ENCODE results near the gene ZNF331.
"Not testable (repeated sequence)": the region's sequence is repeated elsewhere in the genome, so short reads cannot be mapped to it uniquely, and the experiment has no call there.

ZNF331 gene

DNA sequence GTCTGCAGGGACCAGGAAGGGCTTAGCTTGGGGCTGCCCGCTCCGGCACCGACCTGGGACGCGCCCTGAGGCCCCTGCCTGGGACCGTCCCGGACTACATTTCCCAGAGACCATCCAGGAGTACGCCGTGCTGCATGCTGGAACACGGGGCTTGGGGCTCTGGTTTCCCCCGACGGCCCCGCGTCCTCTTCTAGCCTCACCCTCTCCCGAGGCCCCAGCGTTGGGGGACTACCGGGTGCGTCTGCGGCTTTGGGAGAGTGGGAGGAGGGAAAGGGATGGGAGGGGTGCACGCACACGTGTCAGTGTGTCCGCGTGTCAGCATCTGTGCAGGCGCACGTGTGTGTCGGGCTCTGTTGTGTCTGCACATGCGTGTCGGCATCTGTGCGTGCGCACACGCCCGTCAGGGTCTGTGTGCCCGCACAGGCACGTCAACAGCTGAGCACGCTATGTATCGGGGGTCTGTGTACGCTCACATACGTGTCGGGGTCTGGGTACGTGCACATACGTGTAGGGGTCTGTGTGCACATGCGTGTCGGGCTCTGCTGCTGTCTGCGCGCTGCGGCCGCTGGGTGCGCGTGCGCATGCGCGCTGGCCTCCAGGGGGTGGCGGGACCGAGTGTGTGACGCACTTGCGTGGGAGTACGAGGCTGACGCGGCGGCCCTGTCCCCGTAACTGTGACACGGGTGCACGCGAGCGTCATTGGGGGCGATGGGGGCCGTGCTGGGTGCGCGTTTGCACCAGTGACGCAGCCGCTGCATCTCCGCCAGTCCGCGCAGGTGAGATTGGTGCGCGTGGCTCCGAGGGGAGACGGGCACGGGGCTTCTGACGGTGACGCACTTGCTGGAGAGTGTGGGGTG lies at the start of gene ZNF331:
ZNF331 (plus strand) TSS at position 625 of the 857 bp plus-strand sequence. CDS start 31,232 bp downstream, outside the sequence.
- Mint-ChIP-seq H3K27me3 (no peaks in the 10 kb centered on the region), H3K36me3 (peaks cover 33% of the 10 kb centered on the region), H3K9me3 (peaks cover 7% of the 10 kb centered on the region), H3K4me1 (peaks cover 22% of the 10 kb centered on the region), H3K27ac (peak within 1 kb of the TSS; percentile 96), H3K4me3 (peak within 1 kb of the TSS; percentile 95)
- peak; percentile 87 for DNase-seq
- CTCF ChIA-PET = interaction anchor here (1.6 kb wide), 1 partner anchor 112 kb away, joined by 3 read pairs; no protein-coding TSS in a partner anchor

DNA sequence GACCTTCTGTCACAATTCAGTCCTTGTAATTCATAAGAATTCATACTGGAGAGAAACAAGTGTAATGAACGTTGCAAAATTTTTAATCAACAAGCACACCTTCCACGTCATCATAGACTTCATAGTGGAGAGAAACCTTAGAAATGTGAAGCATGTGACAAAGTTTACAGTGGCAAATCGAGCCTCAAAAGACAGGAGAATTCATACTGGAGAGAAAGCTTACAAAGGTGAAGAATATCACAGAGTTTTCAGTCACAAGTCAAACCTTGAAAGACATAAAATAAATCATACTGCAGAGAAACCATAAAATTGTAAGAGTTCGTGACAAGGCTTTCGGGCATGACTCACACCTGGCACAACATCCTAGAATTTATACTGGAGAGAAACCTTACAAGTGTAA lies 45.8 kb upstream of the ZNF331 start:
- Mint-ChIP-seq H3K4me3 (no peak overlapping the region), H3K36me3 (peaks cover 65% of the 10 kb centered on the region), H3K27ac (no peak overlapping the region), H3K4me1 (no peaks in the 10 kb centered on the region), H3K9me3 (peaks cover 69% of the 10 kb centered on the region), H3K27me3 (no peaks in the 10 kb centered on the region)
- DNase-seq = no peak
- CTCF ChIA-PET = no interaction called here

DNA sequence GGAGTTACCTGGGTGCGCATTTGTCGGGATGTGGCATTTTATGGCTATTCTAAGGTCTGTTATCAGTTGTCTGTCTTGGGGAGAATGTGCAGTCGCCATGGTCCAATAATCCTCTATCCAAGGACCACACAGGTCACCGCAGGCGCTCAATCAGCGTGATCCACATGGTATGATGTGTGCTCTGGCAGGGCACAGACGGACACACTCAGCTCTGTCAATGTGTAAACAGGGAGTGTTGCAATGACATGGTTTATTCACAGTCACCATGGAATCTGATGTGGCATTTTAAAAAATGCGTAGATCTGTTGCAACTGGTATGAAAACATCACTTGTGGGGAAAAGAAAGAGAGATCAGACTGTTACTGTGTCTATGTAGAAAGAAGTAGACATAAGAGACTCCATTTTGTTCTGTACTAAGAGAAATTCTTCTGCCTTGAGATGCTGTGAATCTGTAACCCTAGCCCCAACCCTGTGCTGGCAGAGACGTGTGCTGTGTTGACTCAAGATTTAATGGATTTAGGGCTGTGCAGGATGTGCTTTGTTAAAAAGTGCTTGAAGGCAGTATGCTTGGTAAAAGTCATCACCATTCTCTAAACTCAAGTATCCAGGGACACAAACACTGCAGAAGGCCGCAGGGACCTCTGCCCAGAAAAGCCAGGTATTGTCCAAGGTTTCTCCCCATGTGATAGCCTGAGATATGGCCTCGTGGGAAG lies 40.5 kb upstream of the ZNF331 start:
- CTCF ChIA-PET, DNase-seq, H3K27me3 Mint-ChIP-seq, H3K4me3 Mint-ChIP-seq, H3K4me1 Mint-ChIP-seq: not testable (repeated sequence)
- H3K36me3 Mint-ChIP-seq = peaks cover 17% of the 10 kb centered on the region
- peak overlapping the region; percentile 1 for H3K27ac Mint-ChIP-seq
- H3K9me3 Mint-ChIP-seq = peaks cover 55% of the 10 kb centered on the region

DNA sequence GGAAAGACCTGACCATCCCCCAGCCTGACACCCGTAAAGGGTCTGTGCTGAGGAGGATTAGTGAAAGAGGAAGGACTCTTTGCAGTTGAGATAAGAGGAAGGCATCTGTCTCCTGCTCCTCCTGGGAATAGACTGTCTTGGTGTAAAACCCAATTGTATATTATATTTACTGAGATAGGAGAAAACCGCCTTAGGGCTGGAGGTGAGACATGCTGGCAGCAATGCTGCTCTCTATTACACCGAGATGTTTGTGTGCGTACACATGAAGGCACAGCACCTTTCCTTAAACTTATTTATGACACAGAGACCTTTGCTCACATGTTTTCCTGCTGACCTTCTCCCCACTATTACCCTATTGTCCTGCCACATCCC lies 39.9 kb upstream of the ZNF331 start:
- H3K27me3 Mint-ChIP-seq, H3K4me3 Mint-ChIP-seq, DNase-seq, H3K4me1 Mint-ChIP-seq, H3K27ac Mint-ChIP-seq, CTCF ChIA-PET: not testable (repeated sequence)
- Mint-ChIP-seq H3K9me3 (peaks cover 52% of the 10 kb centered on the region), H3K36me3 (peaks cover 12% of the 10 kb centered on the region)

DNA sequence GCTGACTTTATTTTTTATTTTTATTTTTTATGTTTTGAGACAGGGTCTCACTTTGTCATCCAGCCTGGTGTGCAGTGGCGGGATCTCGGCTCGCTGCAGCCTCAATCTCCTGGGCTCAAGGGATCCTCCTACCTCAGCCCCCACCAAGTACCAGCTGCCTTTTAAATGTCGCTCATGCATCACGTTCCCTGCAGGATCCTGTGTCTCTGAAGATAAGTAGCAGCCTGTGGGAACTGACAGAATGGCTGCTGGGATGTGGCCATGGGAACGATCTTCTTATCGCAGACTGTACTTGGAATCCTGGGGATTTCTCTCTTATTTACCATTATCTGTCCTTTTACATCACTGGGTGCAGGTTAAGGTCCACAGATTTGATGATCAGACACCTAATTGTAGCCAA lies 34.8 kb upstream of the ZNF331 start:
- H3K27ac Mint-ChIP-seq, H3K27me3 Mint-ChIP-seq, CTCF ChIA-PET, H3K4me1 Mint-ChIP-seq, H3K4me3 Mint-ChIP-seq, H3K36me3 Mint-ChIP-seq, DNase-seq: not testable (repeated sequence)
- H3K9me3 Mint-ChIP-seq = peaks cover 31% of the 10 kb centered on the region

DNA sequence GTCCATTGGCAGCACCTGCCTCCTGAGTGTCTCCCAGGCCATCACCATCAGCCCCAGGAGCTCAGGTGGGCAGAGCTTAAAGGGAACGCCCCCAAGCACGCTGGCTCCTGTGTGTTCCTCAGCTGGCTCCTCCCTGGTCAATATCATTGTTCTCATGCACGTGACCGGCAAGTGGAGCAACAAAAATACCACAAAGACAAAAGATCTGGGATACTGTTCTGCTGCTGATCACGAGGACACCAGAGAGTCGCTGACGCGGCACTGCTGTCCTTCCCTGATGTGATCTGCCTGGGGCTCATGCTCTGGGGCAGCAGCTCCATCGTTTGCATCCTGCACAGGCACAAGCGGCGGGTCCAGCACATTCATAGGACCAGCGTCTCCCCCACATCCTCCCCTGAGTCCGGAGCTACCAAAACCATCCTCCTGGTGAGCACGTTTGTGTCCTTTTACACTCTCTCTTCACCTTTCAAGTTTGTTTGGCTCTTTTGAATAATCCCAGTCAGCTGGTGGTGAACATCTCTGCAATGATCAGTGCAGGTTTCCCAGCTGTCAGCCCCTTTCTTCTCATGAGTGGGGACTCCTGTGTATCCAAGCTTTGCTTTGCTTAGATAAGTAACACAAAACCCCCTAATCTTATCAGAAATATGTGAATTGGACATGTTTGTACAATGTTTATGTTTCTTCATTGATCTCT lies 34.1 kb upstream of the ZNF331 start:
- H3K36me3 Mint-ChIP-seq, H3K27me3 Mint-ChIP-seq, H3K27ac Mint-ChIP-seq, H3K4me1 Mint-ChIP-seq, CTCF ChIA-PET, H3K4me3 Mint-ChIP-seq, DNase-seq: not testable (repeated sequence)
- peaks cover 32% of the 10 kb centered on the region for H3K9me3 Mint-ChIP-seq

DNA sequence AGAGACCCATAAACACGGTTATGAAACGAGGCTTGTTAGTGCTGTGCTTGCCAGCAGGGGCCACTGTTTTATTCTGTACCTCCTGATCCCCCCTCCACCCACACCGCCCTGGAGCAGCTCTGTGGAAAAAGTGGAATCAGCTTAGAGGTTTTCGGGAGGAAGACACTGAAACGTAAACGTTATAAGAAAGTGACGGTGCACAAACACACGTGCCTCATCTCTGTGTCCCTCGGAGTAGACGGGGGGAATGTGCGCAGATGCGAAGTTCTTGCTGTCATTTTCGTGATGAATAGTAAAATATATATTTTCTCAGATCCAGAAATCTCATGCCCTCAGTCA lies 33.6 kb upstream of the ZNF331 start:
- H3K4me3 Mint-ChIP-seq, H3K36me3 Mint-ChIP-seq, H3K4me1 Mint-ChIP-seq, CTCF ChIA-PET, H3K27me3 Mint-ChIP-seq, H3K27ac Mint-ChIP-seq, DNase-seq: not testable (repeated sequence)
- H3K9me3 Mint-ChIP-seq = peaks cover 35% of the 10 kb centered on the region

DNA sequence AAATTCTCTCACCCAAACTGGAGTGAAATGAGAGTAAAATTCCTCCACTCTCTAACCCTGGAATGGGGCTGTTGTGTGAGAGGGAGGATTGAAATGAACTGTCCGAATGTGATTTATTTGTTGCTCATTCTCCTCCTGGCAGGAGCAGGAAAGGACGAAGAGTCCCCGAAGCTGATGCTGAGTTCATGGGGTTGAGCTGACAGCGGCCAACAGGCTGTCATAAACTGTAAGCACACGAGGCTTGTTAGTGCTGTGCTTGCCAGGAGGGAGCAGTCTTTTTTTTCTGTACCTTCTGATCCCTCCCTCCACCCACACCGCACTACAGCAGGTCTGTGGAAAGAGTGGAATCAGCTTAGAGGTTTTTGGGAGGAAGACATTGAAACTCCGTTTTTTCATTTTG lies 33.1 kb upstream of the ZNF331 start:
- CTCF ChIA-PET = no interaction called here
- no peak for DNase-seq
- Mint-ChIP-seq H3K4me3 (no peak overlapping the region), H3K9me3 (peaks cover 36% of the 10 kb centered on the region), H3K27ac (no peak overlapping the region), H3K36me3 (no peaks in the 10 kb centered on the region), H3K4me1 (no peaks in the 10 kb centered on the region), H3K27me3 (peaks cover 3% of the 10 kb centered on the region)

DNA sequence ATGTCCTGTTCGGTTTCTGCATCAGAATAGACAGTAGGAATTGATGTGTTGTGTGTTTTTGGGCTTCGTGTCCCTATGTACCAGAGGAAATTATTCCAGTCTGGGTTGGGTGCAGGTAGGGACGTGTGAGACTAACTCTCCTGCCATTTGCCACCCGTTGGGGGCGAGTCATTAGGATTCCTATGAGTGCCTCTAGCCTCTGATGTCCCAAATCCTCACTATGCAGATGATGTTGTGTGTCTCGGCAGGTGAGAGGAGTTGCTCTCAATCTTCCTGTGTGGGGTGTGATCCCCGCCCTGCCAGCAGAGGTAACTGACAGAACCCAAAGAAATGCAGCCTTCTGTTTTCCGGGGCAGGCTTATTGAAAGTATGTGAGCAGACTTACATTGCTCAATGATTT lies 31.2 kb upstream of the ZNF331 start:
- Mint-ChIP-seq H3K27ac (no peak overlapping the region), H3K27me3 (peaks cover 3% of the 10 kb centered on the region), H3K9me3 (peaks cover 34% of the 10 kb centered on the region), H3K4me3 (no peak overlapping the region), H3K36me3 (no peaks in the 10 kb centered on the region), H3K4me1 (no peaks in the 10 kb centered on the region)
- CTCF ChIA-PET = no interaction called here
- no peak for DNase-seq

DNA sequence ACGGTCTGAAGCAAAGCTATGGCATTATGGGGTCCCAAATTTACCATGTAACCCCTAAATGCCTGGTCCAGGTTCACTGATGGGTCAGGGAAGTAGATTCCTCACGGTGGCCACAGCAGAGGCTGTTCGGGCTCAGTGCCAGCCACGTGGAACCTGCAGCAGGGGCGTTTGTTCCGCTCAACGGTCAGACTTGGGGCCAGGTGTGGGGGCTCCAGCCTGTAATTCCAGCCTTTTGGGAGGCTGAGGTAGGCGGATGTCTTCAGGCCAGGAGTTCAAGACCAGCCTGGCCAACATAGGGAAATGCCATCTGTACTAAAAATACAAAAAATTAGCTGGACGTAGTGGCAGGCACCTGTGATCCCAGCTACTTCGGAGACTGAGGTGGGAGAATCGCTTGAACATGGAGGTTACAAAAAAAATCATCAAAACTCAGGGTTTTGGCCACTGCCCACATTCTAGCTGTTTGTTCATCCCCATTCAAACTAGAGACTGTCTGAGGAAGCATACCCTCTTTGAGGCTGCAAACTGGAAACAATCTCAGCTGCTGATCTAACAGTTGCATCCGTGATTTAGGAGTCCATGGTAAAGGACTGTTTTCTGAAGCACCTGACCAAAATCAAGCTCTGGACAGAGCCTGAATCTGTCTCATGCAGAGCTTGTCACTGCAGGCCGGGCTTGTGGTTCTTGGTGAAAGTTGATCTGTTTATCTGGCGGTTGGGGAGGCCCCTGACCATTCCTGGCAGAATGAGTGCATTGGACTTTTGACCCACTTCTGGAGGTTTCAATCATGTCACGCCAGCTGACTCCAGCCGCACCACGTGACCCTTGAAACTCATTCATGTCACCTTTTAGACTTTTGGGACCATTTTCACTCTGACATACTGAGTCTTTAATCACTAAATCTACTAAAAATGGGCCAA lies 30.2 kb upstream of the ZNF331 start:
- CTCF ChIA-PET = no interaction called here
- no peak for DNase-seq
- H3K36me3 Mint-ChIP-seq = no peaks in the 10 kb centered on the region
- peaks cover 3% of the 10 kb centered on the region for H3K27me3 Mint-ChIP-seq
- H3K4me1 Mint-ChIP-seq = no peaks in the 10 kb centered on the region
- H3K4me3 Mint-ChIP-seq = no peak overlapping the region
- peaks cover 30% of the 10 kb centered on the region for H3K9me3 Mint-ChIP-seq
- H3K27ac Mint-ChIP-seq = no peak overlapping the region

DNA sequence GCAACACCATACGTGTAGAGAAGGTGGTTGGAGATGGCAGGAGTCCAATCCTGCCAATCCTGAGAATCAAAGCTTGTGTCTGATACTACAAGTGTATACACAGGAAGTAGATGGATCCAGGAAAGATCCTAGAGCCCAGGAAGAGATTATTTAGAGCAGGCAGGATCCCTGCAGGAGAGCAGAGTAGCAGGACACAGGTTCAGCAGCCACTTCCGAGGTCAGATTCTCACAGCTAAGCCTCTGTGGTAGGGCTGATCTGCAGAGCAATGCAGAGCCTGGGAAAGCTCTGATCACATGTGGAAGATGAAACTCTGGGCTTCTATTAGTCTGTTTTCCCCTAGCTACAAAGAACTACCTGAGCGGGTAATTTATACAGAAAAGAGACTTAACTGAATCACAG lies 28.5 kb upstream of the ZNF331 start:
- Mint-ChIP-seq H3K36me3 (no peaks in the 10 kb centered on the region), H3K4me1 (no peaks in the 10 kb centered on the region), H3K27me3 (peaks cover under 1% of the 10 kb centered on the region), H3K9me3 (peaks cover 27% of the 10 kb centered on the region), H3K4me3 (no peak overlapping the region), H3K27ac (no peak overlapping the region)
- CTCF ChIA-PET = no interaction called here
- DNase-seq = no peak

DNA sequence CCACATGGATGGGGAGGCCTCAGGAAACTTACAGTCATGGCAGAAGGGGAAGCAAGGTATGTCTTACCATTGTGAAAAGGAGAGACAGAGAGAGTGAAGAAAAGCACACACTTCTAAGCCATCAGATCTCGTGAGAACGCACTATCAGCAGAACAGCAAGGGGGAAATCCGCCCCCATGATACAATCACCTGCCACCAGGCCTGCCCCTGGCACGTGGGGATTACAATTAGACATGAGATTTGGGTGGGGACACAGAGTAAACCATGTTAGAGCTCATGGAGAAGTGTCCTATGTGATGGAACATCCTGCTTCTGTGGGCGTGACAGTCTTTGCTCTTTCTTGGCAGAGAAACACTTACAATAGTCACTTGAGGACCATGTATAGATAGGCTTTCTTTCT lies 28.1 kb upstream of the ZNF331 start:
- no peak overlapping the region for H3K4me3 Mint-ChIP-seq
- no peaks in the 10 kb centered on the region for H3K36me3 Mint-ChIP-seq
- DNase-seq = no peak
- CTCF ChIA-PET = no interaction called here
- no peaks in the 10 kb centered on the region for H3K4me1 Mint-ChIP-seq
- H3K9me3 Mint-ChIP-seq = peaks cover 25% of the 10 kb centered on the region
- H3K27ac Mint-ChIP-seq = no peak overlapping the region
- no peaks in the 10 kb centered on the region for H3K27me3 Mint-ChIP-seq

DNA sequence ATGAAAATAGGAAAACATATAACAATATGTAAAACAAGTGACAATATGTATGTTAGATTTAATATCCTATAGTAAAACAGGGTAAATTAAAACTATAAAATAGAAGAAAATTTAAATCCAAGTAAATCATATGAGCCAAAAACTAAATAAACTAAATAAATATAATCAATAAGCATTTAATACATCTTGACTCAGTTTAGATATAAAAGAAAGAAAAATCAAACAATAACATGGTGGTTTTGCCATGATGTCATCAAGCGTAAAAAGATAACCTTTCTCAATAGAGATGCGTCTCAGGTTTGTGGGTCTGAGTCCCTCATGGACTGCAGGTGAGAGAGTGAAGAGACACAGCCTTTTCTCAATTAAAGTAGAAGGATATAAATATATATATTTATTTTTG lies 26.6 kb upstream of the ZNF331 start:
- Mint-ChIP-seq H3K27me3 (no peaks in the 10 kb centered on the region), H3K4me1 (no peaks in the 10 kb centered on the region), H3K4me3 (no peak overlapping the region), H3K36me3 (no peaks in the 10 kb centered on the region), H3K27ac (no peak overlapping the region), H3K9me3 (peaks cover 26% of the 10 kb centered on the region)
- CTCF ChIA-PET = no interaction called here
- no peak for DNase-seq

DNA sequence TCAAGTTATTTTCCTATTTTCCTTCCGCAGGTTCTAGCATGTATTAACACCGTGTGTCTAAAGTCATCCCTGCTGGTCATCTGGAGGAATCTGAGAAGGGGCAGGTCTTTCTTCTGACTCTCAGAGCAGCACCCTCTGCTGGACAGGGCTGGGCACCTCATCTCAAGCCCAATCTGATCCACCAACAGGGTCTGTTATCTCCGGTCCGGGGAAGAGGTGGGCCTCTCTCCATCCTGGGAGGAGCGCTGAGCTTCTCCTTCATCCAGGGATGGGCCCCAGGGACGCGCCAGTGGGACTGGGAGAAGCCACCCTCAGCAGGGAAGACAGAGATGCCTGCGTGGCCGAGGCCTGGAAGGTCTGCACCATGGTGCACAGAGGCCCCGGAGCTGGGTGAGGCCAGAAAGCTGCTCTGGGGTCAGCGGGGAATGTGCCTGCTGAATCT lies 26.0 kb upstream of the ZNF331 start:
- no peaks in the 10 kb centered on the region for H3K27me3 Mint-ChIP-seq
- H3K4me1 Mint-ChIP-seq = no peaks in the 10 kb centered on the region
- CTCF ChIA-PET = no interaction called here
- no peak overlapping the region for H3K4me3 Mint-ChIP-seq
- peak; percentile 48 for DNase-seq
- H3K9me3 Mint-ChIP-seq = peaks cover 22% of the 10 kb centered on the region
- H3K27ac Mint-ChIP-seq = no peak overlapping the region
- no peaks in the 10 kb centered on the region for H3K36me3 Mint-ChIP-seq

Measured in activated naive CD4-positive, alpha-beta T cell treated with anti-CD3 and anti-CD28 coated beads, Interleukin-2, amount 10 ng/mL, durations not matched to agents 7 days and 5 days (primary cell).